Measurements from ENCODE around the gene TRAPPC3. TPM values are rescaled to one million over a fixed set of nuclear protein-coding genes. Genes with fewer than 3 reads are reported as not detected.

TRAPPC3 gene
- total RNA-seq, 1 donor from 2014 or later, result 54.6 TPM

- DNase-seq, result no peak
- peaks cover 100% of the 10 kb centered on the region for H3K4me1 ChIP-seq
- intact Hi-C loops (cut with micrococcal nuclease), result no loop called here
Observed at GRCh38 chr1:36163426-36163825, 14.1 kb upstream of the TRAPPC3 start.

GRCh38 chr1:36162680-36163239, 13.5 kb upstream of the TRAPPC3 start:
- no peak for DNase-seq
- Histone ChIP-seq H3K27me3 (ENCODE audit: low read depth) (no peaks in the 10 kb centered on the region), H3K4me1 (peaks cover 100% of the 10 kb centered on the region), H3K27ac (replicated peaks) (peak overlapping the region; percentile 100), H3K36me3 (peaks cover 10% of the 10 kb centered on the region), H3K4me3 (peak overlapping the region; percentile 100), H3K9me3 (replicated peaks) (no peaks in the 10 kb centered on the region)
- TF ChIP-seq CTCF (IDR thresholded peaks at IDR 0.05; ENCODE audit: borderline replicate concordance), result no peak
- intact Hi-C loops (cut with micrococcal nuclease), result no loop called here

More at GRCh38 chr1:36163426-36163825, 14.1 kb upstream of the TRAPPC3 start:
- no peak overlapping the region for H3K4me3 ChIP-seq
- no peak for TF ChIP-seq CTCF (IDR thresholded peaks at IDR 0.05; ENCODE audit: borderline replicate concordance)
- H3K27ac ChIP-seq (replicated peaks), result peak overlapping the region; percentile 100
- H3K27me3 ChIP-seq (ENCODE audit: low read depth), result no peaks in the 10 kb centered on the region
- H3K36me3 ChIP-seq, result peaks cover 7% of the 10 kb centered on the region
- no peaks in the 10 kb centered on the region for H3K9me3 ChIP-seq (replicated peaks)

GRCh38 chr1:36161641-36162531, 12.6 kb upstream of the TRAPPC3 start:
- TF ChIP-seq CTCF (IDR thresholded peaks at IDR 0.05; ENCODE audit: borderline replicate concordance), result no peak
- Histone ChIP-seq H3K4me3 (peak overlapping the region; percentile 100), H3K4me1 (peaks cover 100% of the 10 kb centered on the region), H3K27ac (replicated peaks) (peak overlapping the region; percentile 100), H3K27me3 (ENCODE audit: low read depth) (no peaks in the 10 kb centered on the region), H3K9me3 (replicated peaks) (no peaks in the 10 kb centered on the region), H3K36me3 (peaks cover 5% of the 10 kb centered on the region)
- intact Hi-C loops (cut with micrococcal nuclease), result no loop called here
- no peak for DNase-seq

GRCh38 chr1:36160949-36161485, 11.7 kb upstream of the TRAPPC3 start:
- Histone ChIP-seq H3K4me3 (peak overlapping the region; percentile 100), H3K27ac (replicated peaks) (peak overlapping the region; percentile 100), H3K9me3 (replicated peaks) (no peaks in the 10 kb centered on the region), H3K36me3 (peaks cover 5% of the 10 kb centered on the region), H3K27me3 (ENCODE audit: low read depth) (no peaks in the 10 kb centered on the region), H3K4me1 (peaks cover 98% of the 10 kb centered on the region)
- intact Hi-C loops (cut with micrococcal nuclease), result no loop called here
- TF ChIP-seq CTCF (IDR thresholded peaks at IDR 0.05; ENCODE audit: borderline replicate concordance), result peak; percentile 45
- peak; percentile 66 for DNase-seq

GRCh38 chr1:36160388-36160948, 11.2 kb upstream of the TRAPPC3 start:
- peaks cover 5% of the 10 kb centered on the region for H3K36me3 ChIP-seq
- peaks cover 94% of the 10 kb centered on the region for H3K4me1 ChIP-seq
- TF ChIP-seq CTCF (IDR thresholded peaks at IDR 0.05; ENCODE audit: borderline replicate concordance), result no peak
- no peaks in the 10 kb centered on the region for H3K9me3 ChIP-seq (replicated peaks)
- no peak for DNase-seq
- intact Hi-C loops (cut with micrococcal nuclease), result no loop called here
- H3K27ac ChIP-seq (replicated peaks), result peak overlapping the region; percentile 100
- H3K4me3 ChIP-seq, result peak overlapping the region; percentile 100
- H3K27me3 ChIP-seq (ENCODE audit: low read depth), result no peaks in the 10 kb centered on the region

Data from left ventricle myocardium inferior (tissue), 1 donor.